K562 (cell line): ENCODE measurements around the gene LZTR1. TPM values are rescaled to one million over a fixed set of nuclear protein-coding genes. Genes with fewer than 3 reads are reported as not detected.
A peak's percentile ranks its signal among the peaks of the same experiment; 100 is the strongest.

Source experiments
- ATAC-seq: fragments of 200-7000 bp; cut with Tn5 transposase; 3 replicates; pipeline ENCODE4 v1.9.1; 2020; ENCODE audit warnings: moderate library complexity
- BruUV-seq: library from RNA; stranded (reverse); fragments of 400-500 nt; replicated peaks from 2 replicates; lab custom pipeline; 2021; lab: Mats Ljungman, UMichigan
- CTCF ChIA-PET: fragments of 300-600 bp; formaldehyde crosslinking; extraction: SDS; loops from one replicate; lab custom pipeline; 2021; ENCODE audit warnings: low intra/inter-chr PET ratio; lab: Yijun Ruan, JAX
- POLR2A ChIA-PET: fragments of 300-600, 350-650 bp; sonication (Branson Sonifier 250); formaldehyde crosslinking; extraction: SDS; loops from one replicate; lab custom pipeline; 2021; ENCODE audit warnings: antibody characterized with exemption, inconsistent platforms; lab: Yijun Ruan, JAX
- DNase-seq, 4 experiments: peaks; one replicate each; pipeline versions ENCODE4 v3.0.0 to v3.0.0-alpha.2; 2011 to 2018; ENCODE audit warnings: low spot score in 3 of 4, mixed read lengths in 3 of 4; ENCODE audit errors: extremely low read depth in 1 of 4
- FAIRE-seq: peaks from 2 replicates; lab custom pipeline; 2011; peaks lifted over from hg19 to GRCh38; lab: Jason Lieb, UNC
- H2AFZ ChIP-seq: 2 replicates; pipeline ENCODE4 v1.6.0; 2011; ENCODE audit warnings: low read depth, low read length, control low read depth, inconsistent platforms
- H3K27ac ChIP-seq: fragments of 200-600 bp; 3 replicates; pipeline ENCODE4 v1.8.0; 2011; ENCODE audit warnings: low read depth, mild to moderate bottlenecking, control low read depth, inconsistent platforms, low read length, moderate library complexity, mixed read lengths; ENCODE audit errors: extremely low read depth
- H3K27me3 ChIP-seq, 2 experiments: fragments of 300-600 bp in 1 of 2; 2 replicates in 1 of 2; 3 replicates in 1 of 2; pipeline versions ENCODE4 v1.6.0 to v1.8.0; 2011; ENCODE audit warnings: inconsistent platforms in 2 of 2, low read length in 2 of 2, mild to moderate bottlenecking in 1 of 2, mixed read lengths in 1 of 2, moderate library complexity in 1 of 2; ENCODE audit not compliant: control insufficient read depth in 2 of 2, insufficient read depth in 2 of 2
- H3K36me3 ChIP-seq: fragments of 300-600 bp; 3 replicates; pipeline ENCODE4 v1.8.0; 2011; ENCODE audit warnings: mild to moderate bottlenecking, low read length, inconsistent platforms; ENCODE audit not compliant: control insufficient read depth, insufficient read depth
- H3K4me1 ChIP-seq, 2 experiments: fragments of 200-600 bp in 1 of 2; replicated peaks in 1 of 2; 2 replicates in 1 of 2; 3 replicates in 1 of 2; pipeline versions ENCODE4 v1.5.1 to v1.8.0; 2011; ENCODE audit warnings: inconsistent platforms in 2 of 2, low read length in 2 of 2, mild to moderate bottlenecking in 1 of 2, mixed read lengths in 1 of 2, moderate library complexity in 1 of 2; ENCODE audit not compliant: control insufficient read depth in 2 of 2, insufficient read depth in 2 of 2
- H3K4me2 ChIP-seq: 2 replicates; pipeline ENCODE4 v1.6.1; 2011; ENCODE audit warnings: low read length, control low read depth, inconsistent platforms, mixed read lengths; ENCODE audit not compliant: insufficient read depth
- H3K4me3 ChIP-seq: fragments of 200-600 bp; sonication (generic), shearing (Covaris generic); 2 replicates; pipeline ENCODE4 v1.5.1; 2016; ENCODE audit warnings: control low read depth, inconsistent platforms
- H3K79me2 ChIP-seq: fragments of 200-600 bp; 3 replicates; pipeline ENCODE4 v1.8.0; 2011; ENCODE audit warnings: low read length, inconsistent platforms; ENCODE audit not compliant: control insufficient read depth, insufficient read depth
- H3K9ac ChIP-seq, 2 experiments: 2 replicates each; pipeline versions ENCODE4 v1.6.0 to v1.6.1; 2011; ENCODE audit warnings: low read depth in 2 of 2, low read length in 2 of 2, control low read depth in 1 of 2, inconsistent platforms in 1 of 2, mild to moderate bottlenecking in 1 of 2, mixed read lengths in 1 of 2; ENCODE audit not compliant: insufficient read depth in 1 of 2
- H3K9me1 ChIP-seq: one replicate; pipeline ENCODE4 v1.6.0; 2011; ENCODE audit warnings: inconsistent platforms, mild to moderate bottlenecking, low read length, moderate library complexity; ENCODE audit not compliant: control insufficient read depth, insufficient read depth
- H3K9me3 ChIP-seq: replicated peaks from 2 replicates; pipeline ENCODE4 v1.5.1; 2011; ENCODE audit warnings: low read depth, low read length, inconsistent platforms; ENCODE audit not compliant: control insufficient read depth, insufficient read depth
- H4K20me1 ChIP-seq: replicated peaks from 2 replicates; pipeline ENCODE4 v1.6.1; 2011; ENCODE audit warnings: low read length, inconsistent platforms, mixed read lengths; ENCODE audit not compliant: control insufficient read depth, insufficient read depth
- CXXC5 ChIP-seq: fragments of 250-450 bp; sonication (Bioruptor Pico); IDR thresholded peaks from 2 replicates; pipeline ENCODE4 v1.8.0; 2022; ENCODE audit warnings: inconsistent platforms, mild to moderate bottlenecking, moderate library complexity
- DACH1 ChIP-seq: fragments of 450-650 bp; IDR thresholded peaks from 2 replicates; pipeline ENCODE4 v1.6.1; 2018; ENCODE audit not compliant: partially characterized antibody
- FIP1L1 ChIP-seq: fragments of 200-400 bp; formaldehyde crosslinking; IDR thresholded peaks from 2 replicates; pipeline ENCODE4 v1.6.1; 2018; ENCODE audit warnings: mild to moderate bottlenecking, low read depth, low read length; ENCODE audit not compliant: poor library complexity, severe bottlenecking
- KDM1A ChIP-seq, 2 experiments: fragments of 450-650 bp; IDR thresholded peaks; 2 replicates each; pipeline ENCODE4 v1.6.1; 2016; ENCODE audit warnings: mild to moderate bottlenecking in 2 of 2
- MYBL2 ChIP-seq, 2 experiments: fragments of 450-650 bp in 1 of 2; sonication (generic) in 1 of 2; formaldehyde crosslinking in 1 of 2; IDR thresholded peaks; 2 replicates each; pipeline versions ENCODE4 v1.6.1 to v1.8.1; 2017 to 2022; ENCODE audit warnings: borderline replicate concordance in 1 of 2, inconsistent platforms in 1 of 2, low read depth in 1 of 2, mild to moderate bottlenecking in 1 of 2, missing genetic modification reagents in 1 of 2, moderate library complexity in 1 of 2
- MYNN ChIP-seq, 2 experiments: sonication (generic); formaldehyde crosslinking in 1 of 2; IDR thresholded peaks; 2 replicates each; pipeline versions ENCODE4 v1.5.0 to v1.6.1; 2016 to 2020; ENCODE audit warnings: antibody characterized with exemption in 1 of 2, missing genetic modification reagents in 1 of 2
- NCOR1 ChIP-seq: fragments of 450-650 bp; IDR thresholded peaks from 2 replicates; pipeline ENCODE4 v1.6.1; 2016; ENCODE audit warnings: mild to moderate bottlenecking, moderate library complexity
- PRPF4 ChIP-seq: fragments of 200-400 bp; formaldehyde crosslinking; IDR thresholded peaks from one replicate; pipeline ENCODE4 v1.6.1; 2017; ENCODE audit warnings: low read length, low read depth, mild to moderate bottlenecking; ENCODE audit not compliant: insufficient read depth, poor library complexity, severe bottlenecking
- TAF15 ChIP-seq: fragments of 200-400 bp; formaldehyde crosslinking; IDR thresholded peaks from 2 replicates; pipeline ENCODE4 v1.6.1; 2017; ENCODE audit warnings: mild to moderate bottlenecking, low read depth, low read length, moderate library complexity
- TAL1 ChIP-seq: fragments of 450-650 bp; IDR thresholded peaks from 2 replicates; pipeline ENCODE4 v1.6.1; 2016; ENCODE audit warnings: mild to moderate bottlenecking
- ZBED1 ChIP-seq: IDR thresholded peaks from 2 replicates; pipeline ENCODE4 v1.6.1; 2014
- ZEB2 ChIP-seq: fragments of 450-650 bp; IDR thresholded peaks from 2 replicates; pipeline ENCODE4 v1.6.1; 2016
- ZNF23 ChIP-seq: fragments of 250-450 bp; sonication (Bioruptor Pico); IDR thresholded peaks from 2 replicates; pipeline ENCODE4 v1.4.0; 2020; ENCODE audit warnings: mild to moderate bottlenecking
- ZNF551 ChIP-seq: fragments of 250-450 bp; sonication (Bioruptor Pico); IDR thresholded peaks from 2 replicates; pipeline ENCODE4 v1.5.0; 2021; ENCODE audit warnings: mild to moderate bottlenecking, moderate library complexity
- WGBS: fragments of 100-300 bp; shearing (Covaris generic); methylation state at CpG from one replicate; pipeline ENCODE4 v1.1.6; 2016; ENCODE audit warnings: low coverage, mixed read lengths; ENCODE audit not compliant: insufficient coverage; ENCODE audit errors: missing lambda C conversion rate; 5-methylcytosine and 5-hydroxymethylcytosine counted together
- in situ Hi-C: fragments of 300-500 bp; cut with MboI; formaldehyde crosslinking; loops from 4 replicates; pipeline ENCODE4 v1.15.0; 2018; ENCODE audit warnings: inconsistent platforms, mixed read lengths
- intact Hi-C: fragments of 100-400 bp; cut with micrococcal nuclease; formaldehyde crosslinking; loops from 2 replicates; pipeline ENCODE4 v1.14.2; 2022
- polyA plus RNA-seq, 8 experiments: library from polyadenylated mRNA; depleted of rRNA in 4 of 8; stranded (reverse) in 5 of 8; unstranded in 3 of 8; fragments of >200 nt; fragmentation: Nextera tagmentation in 2 of 8; fragmentation: Illumina TruSeq in 1 of 8; extraction: Ambion mirVana in 2 of 8; extraction: Trizol in 1 of 8; gene quantifications; 2 replicates each; pipeline versions ENCODE4 v1.2.1 to v1.2.3, GENCODE V29; 2011 to 2014; ENCODE audit warnings: inconsistent platforms in 1 of 8, missing spikeins in 1 of 8
- total RNA-seq, 7 experiments: library from RNA; depleted of rRNA in 6 of 7; stranded (reverse); fragments of >200 nt in 6 of 7; fragmentation: Illumina TruSeq in 2 of 7; extraction: Trizol in 2 of 7; gene quantifications; 2 replicates each; pipeline versions ENCODE4 v1.2.1 to v1.2.3, GENCODE V29; 2011 to 2021; ENCODE audit warnings: low replicate concordance in 1 of 7
- TF ChIP-seq, protein P1 (sequence below): fragments of 200-800 bp; sonication (Bioruptor generic); IDR thresholded peaks from 2 replicates; pipeline ENCODE4 v1.6.1; 2016; ENCODE audit warnings: missing genetic modification characterization, missing compliant biosample characterization
- TF ChIP-seq, protein P2 (sequence below): fragments of 250-450 bp; sonication (Bioruptor Pico); IDR thresholded peaks from 2 replicates; pipeline ENCODE4 v1.4.0; 2020; ENCODE audit warnings: borderline replicate concordance

LZTR1 gene
- total and polyA plus RNA-seq, 9 of the 15 experiments (the other 6 are each of a cell fraction or from before 2014, with no cell fraction given): 2.2 to 135 (median 63.0) TPM

DNA sequence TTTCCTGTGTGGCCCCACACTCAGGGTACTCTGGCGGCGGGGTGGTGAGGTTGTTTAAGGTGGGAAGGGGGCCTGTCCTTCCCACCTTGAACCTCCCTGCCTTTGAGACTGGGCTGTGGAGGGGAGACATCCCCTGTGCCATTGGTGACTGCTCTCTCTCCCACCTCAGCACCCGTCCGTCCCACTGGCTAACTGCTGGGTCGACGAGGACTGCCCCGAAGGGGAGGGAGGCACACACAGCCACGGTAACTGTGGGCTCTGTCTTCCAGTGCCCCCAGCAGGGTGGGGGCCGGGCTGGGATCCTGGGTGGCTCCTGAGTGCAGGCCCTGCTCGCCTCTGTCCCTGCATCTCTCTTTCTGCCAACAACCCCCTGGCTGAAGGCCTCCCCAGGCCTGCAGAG, 40.4 kb downstream of the LZTR1 start:
- no peak overlapping the region for H3K4me3 ChIP-seq
- POLR2A ChIA-PET: interaction anchor here (1.3 to 13.9 kb wide), 5 partner anchors 7 to 49 kb away, joined by 4 to 333 read pairs (median 10); partner anchors contain the start of genes LRRC74B, SLC7A4 and THAP7
- no peaks in the 10 kb centered on the region for H3K36me3 ChIP-seq
- no peaks in the 10 kb centered on the region for H3K79me2 ChIP-seq
- intact Hi-C loops: loop anchor here (5.0 kb wide), 2 partner anchors 45 to 60 kb away; no protein-coding TSS in a partner anchor
- ATAC-seq: no peak
- H3K27ac ChIP-seq: no peak overlapping the region
- no peaks in the 10 kb centered on the region for H3K9me3 ChIP-seq
- no TSS peak for BruUV-seq
- CTCF ChIA-PET: interaction anchor here (0.7 kb wide), 1 partner anchor 67 kb away, joined by 3 read pairs; no protein-coding TSS in a partner anchor
- H4K20me1 ChIP-seq: peaks cover 18% of the 10 kb centered on the region
- no peaks in the 10 kb centered on the region for H3K9me1 ChIP-seq
- H3K4me1 ChIP-seq: peaks cover 4 to 32% of the 10 kb centered on the region in 2 experiments; a peak in 3 of 5 replicates
- in situ Hi-C loops: no loop called here
- no peak for DNase-seq
- peak overlapping the region in 1 of 2 experiments; percentile 73; a peak in 2 of 4 replicates for H3K9ac ChIP-seq
- no peak overlapping the region for H3K4me2 ChIP-seq
- peaks cover 9 to 32% of the 10 kb centered on the region in 2 experiments; a peak in 4 of 5 replicates for H3K27me3 ChIP-seq
- FAIRE-seq: no peak
- no peak overlapping the region for H2AFZ ChIP-seq
- WGBS: 39% methylated on average over 10 of the region's 10 CpGs
- no peak for TF ChIP-seq TAL1
- TF ChIP-seq, protein P1, sequence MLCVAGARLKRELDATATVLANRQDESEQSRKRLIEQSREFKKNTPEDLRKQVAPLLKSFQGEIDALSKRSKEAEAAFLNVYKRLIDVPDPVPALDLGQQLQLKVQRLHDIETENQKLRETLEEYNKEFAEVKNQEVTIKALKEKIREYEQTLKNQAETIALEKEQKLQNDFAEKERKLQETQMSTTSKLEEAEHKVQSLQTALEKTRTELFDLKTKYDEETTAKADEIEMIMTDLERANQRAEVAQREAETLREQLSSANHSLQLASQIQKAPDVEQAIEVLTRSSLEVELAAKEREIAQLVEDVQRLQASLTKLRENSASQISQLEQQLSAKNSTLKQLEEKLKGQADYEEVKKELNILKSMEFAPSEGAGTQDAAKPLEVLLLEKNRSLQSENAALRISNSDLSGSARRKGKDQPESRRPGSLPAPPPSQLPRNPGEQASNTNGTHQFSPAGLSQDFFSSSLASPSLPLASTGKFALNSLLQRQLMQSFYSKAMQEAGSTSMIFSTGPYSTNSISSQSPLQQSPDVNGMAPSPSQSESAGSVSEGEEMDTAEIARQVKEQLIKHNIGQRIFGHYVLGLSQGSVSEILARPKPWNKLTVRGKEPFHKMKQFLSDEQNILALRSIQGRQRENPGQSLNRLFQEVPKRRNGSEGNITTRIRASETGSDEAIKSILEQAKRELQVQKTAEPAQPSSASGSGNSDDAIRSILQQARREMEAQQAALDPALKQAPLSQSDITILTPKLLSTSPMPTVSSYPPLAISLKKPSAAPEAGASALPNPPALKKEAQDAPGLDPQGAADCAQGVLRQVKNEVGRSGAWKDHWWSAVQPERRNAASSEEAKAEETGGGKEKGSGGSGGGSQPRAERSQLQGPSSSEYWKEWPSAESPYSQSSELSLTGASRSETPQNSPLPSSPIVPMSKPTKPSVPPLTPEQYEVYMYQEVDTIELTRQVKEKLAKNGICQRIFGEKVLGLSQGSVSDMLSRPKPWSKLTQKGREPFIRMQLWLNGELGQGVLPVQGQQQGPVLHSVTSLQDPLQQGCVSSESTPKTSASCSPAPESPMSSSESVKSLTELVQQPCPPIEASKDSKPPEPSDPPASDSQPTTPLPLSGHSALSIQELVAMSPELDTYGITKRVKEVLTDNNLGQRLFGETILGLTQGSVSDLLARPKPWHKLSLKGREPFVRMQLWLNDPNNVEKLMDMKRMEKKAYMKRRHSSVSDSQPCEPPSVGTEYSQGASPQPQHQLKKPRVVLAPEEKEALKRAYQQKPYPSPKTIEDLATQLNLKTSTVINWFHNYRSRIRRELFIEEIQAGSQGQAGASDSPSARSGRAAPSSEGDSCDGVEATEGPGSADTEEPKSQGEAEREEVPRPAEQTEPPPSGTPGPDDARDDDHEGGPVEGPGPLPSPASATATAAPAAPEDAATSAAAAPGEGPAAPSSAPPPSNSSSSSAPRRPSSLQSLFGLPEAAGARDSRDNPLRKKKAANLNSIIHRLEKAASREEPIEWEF (CRISPR knock-in tag): no peak
- TF ChIP-seq DACH1: no peak
- TF ChIP-seq MYNN (IDR thresholded peaks at IDR 0.05): no peak
- no peak for TF ChIP-seq MYNN (CRISPR knock-in tag; IDR thresholded peaks at IDR 0.05)
- no peak for TF ChIP-seq ZEB2
- TF ChIP-seq PRPF4: no peak
- no peak for TF ChIP-seq CXXC5 (CRISPR knock-in tag)
- no peak for TF ChIP-seq ZNF23 (CRISPR knock-in tag)
- 0 out of 2 replicates have a peak, but pooled peaks have one; percentile 52 for TF ChIP-seq TAF15
- TF ChIP-seq ZNF551 (CRISPR knock-in tag): no peak
- no peak for TF ChIP-seq MYBL2 (IDR thresholded peaks at IDR 0.05; ENCODE audit: low read depth)
- no peak for TF ChIP-seq MYBL2 (CRISPR knock-in tag; IDR thresholded peaks at IDR 0.05; ENCODE audit: borderline replicate concordance)
- no peak for TF ChIP-seq ZBED1
- TF ChIP-seq KDM1A (IDR thresholded peaks at IDR 0.05): no peak
- TF ChIP-seq, protein P2, sequence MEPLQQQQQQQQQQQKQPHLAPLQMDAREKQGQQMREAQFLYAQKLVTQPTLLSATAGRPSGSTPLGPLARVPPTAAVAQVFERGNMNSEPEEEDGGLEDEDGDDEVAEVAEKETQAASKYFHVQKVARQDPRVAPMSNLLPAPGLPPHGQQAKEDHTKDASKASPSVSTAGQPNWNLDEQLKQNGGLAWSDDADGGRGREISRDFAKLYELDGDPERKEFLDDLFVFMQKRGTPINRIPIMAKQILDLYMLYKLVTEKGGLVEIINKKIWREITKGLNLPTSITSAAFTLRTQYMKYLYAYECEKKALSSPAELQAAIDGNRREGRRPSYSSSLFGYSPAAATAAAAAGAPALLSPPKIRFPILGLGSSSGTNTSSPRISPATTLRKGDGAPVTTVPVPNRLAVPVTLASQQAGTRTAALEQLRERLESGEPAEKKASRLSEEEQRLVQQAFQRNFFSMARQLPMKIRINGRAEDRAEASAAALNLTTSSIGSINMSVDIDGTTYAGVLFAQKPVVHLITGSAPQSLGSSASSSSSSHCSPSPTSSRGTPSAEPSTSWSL: no peak
- no peak for TF ChIP-seq NCOR1
- no peak for TF ChIP-seq FIP1L1
